GM06990 (cell line): ENCODE measurements around the gene PDZRN3.

Experiments
- DNase-seq: peaks from one replicate; pipeline ENCODE4 v3.0.0-alpha.2; 2011; ENCODE audit not compliant: insufficient read length; ENCODE audit errors: extremely low read depth
- H3K27me3 ChIP-seq: replicated peaks from 2 replicates; pipeline ENCODE4 v1.6.0; 2011; ENCODE audit warnings: low read length; ENCODE audit not compliant: control insufficient read depth, insufficient read depth
- H3K36me3 ChIP-seq: 2 replicates; pipeline ENCODE4 v1.5.1; 2011; ENCODE audit warnings: low read length; ENCODE audit not compliant: control insufficient read depth, insufficient read depth
- H3K4me3 ChIP-seq: replicated peaks from 2 replicates; pipeline ENCODE4 v1.5.1; 2011; ENCODE audit warnings: low read depth, mild to moderate bottlenecking, control low read depth, low read length
- CTCF ChIP-seq: IDR thresholded peaks from 2 replicates; pipeline ENCODE4 v1.5.1; 2011; ENCODE audit warnings: low read length, control low read depth, mild to moderate bottlenecking, inconsistent platforms; ENCODE audit not compliant: insufficient read depth, poor library complexity, severe bottlenecking

The PDZRN3 gene

GRCh38 chr3:73409138-73409763, 215.5 kb downstream of the PDZRN3 start:
- Histone ChIP-seq H3K36me3 (no peaks in the 10 kb centered on the region), H3K4me3 (no peak overlapping the region), H3K27me3 (peaks cover 1% of the 10 kb centered on the region)
- no peak for TF ChIP-seq CTCF
- no peak for DNase-seq

GRCh38 chr3:73408634-73409033, 216.1 kb downstream of the PDZRN3 start:
- no peak overlapping the region for H3K4me3 ChIP-seq
- no peak for TF ChIP-seq CTCF
- H3K36me3 ChIP-seq = no peaks in the 10 kb centered on the region
- DNase-seq = no peak
- H3K27me3 ChIP-seq = peaks cover 1% of the 10 kb centered on the region

GRCh38 chr3:73407577-73407976, 217.2 kb downstream of the PDZRN3 start:
- H3K4me3 ChIP-seq = no peak overlapping the region
- TF ChIP-seq CTCF = no peak
- no peaks in the 10 kb centered on the region for H3K36me3 ChIP-seq
- peaks cover 1% of the 10 kb centered on the region for H3K27me3 ChIP-seq
- no peak for DNase-seq

GRCh38 chr3:73405853-73406252, 218.9 kb downstream of the PDZRN3 start:
- no peak for TF ChIP-seq CTCF
- no peaks in the 10 kb centered on the region for H3K36me3 ChIP-seq
- no peak overlapping the region for H3K4me3 ChIP-seq
- no peak for DNase-seq
- H3K27me3 ChIP-seq = no peaks in the 10 kb centered on the region; the same call in none of the 2 replicates

- Histone ChIP-seq H3K36me3 (no peaks in the 10 kb centered on the region), H3K4me3 (no peak overlapping the region), H3K27me3 (no peaks in the 10 kb centered on the region; the same call in none of the 2 replicates)
- no peak for DNase-seq
- no peak for TF ChIP-seq CTCF
These were observed 219.7 kb downstream of the PDZRN3 start for GRCh38 chr3:73405000-73405399.

GRCh38 chr3:73404435-73404834, 220.3 kb downstream of the PDZRN3 start:
- Histone ChIP-seq H3K36me3 (no peaks in the 10 kb centered on the region), H3K4me3 (no peak overlapping the region), H3K27me3 (no peaks in the 10 kb centered on the region; the same call in none of the 2 replicates)
- TF ChIP-seq CTCF = no peak
- DNase-seq = no peak
